ENCODE results near the gene POMGNT1.

DNA sequence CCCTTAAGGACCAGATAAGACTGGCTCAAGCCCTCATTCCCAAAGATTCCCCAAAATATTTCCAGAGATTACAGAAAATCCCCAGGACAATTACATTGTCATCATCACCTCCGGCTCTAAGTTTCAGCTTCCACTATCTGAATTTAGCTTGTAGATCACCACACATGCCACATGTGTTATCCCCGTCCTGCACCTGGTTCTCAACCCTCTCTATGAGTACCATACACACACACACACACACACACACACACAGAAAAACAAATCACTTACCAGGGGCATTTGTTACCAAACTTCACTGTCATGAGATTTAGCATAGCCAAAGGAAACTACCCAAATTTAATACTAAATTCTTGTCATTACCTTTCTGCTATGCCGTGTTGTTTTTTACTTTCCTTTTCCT lies 38.7 kb downstream of the POMGNT1 start:
- TF ChIP-seq GATA2 (IDR thresholded peaks at IDR 0.05; ENCODE audit: low read depth, low read length) (no peak), GATA3 (IDR thresholded peaks at IDR 0.05; ENCODE audit: low read depth, low read length) (no peak)
